Mesendoderm (in vitro differentiated cells): ENCODE data around the gene KAT6B.
"Not testable (repeated sequence)": the region's sequence is repeated elsewhere in the genome, so short reads cannot be mapped to it uniquely, and the experiment has no call there.

Source experiments
- DNase-seq: peaks from one replicate; pipeline ENCODE4 v3.0.0; 2013
- H2AK5ac ChIP-seq: 2 replicates; pipeline ENCODE4 v1.6.1; 2013; ENCODE audit warnings: low read length, inconsistent platforms
- H2BK120ac ChIP-seq: 2 replicates; pipeline ENCODE4 v1.6.1; 2013; ENCODE audit warnings: low read depth, mild to moderate bottlenecking, low read length, moderate library complexity, mixed read lengths
- H2BK15ac ChIP-seq: replicated peaks from 2 replicates; pipeline ENCODE4 v1.6.1; 2013; ENCODE audit warnings: low read depth, mild to moderate bottlenecking, moderate library complexity
- H2BK5ac ChIP-seq: 2 replicates; pipeline ENCODE4 v1.6.1; 2013; ENCODE audit warnings: low read length, inconsistent platforms
- H3K18ac ChIP-seq: 2 replicates; pipeline ENCODE4 v1.6.1; 2013; ENCODE audit warnings: mild to moderate bottlenecking, low read length, mixed read lengths
- H3K23ac ChIP-seq: one replicate; pipeline ENCODE4 v1.6.1; 2013; ENCODE audit warnings: low read length
- H3K27ac ChIP-seq: 2 replicates; pipeline ENCODE4 v1.5.1; 2013; ENCODE audit warnings: low read depth, mild to moderate bottlenecking, inconsistent platforms, low read length, moderate library complexity
- H3K27me3 ChIP-seq: 2 replicates; pipeline ENCODE4 v1.6.1; 2013; ENCODE audit warnings: low read length, control low read depth, mild to moderate bottlenecking, inconsistent platforms; ENCODE audit not compliant: insufficient read depth, poor library complexity
- H3K36me3 ChIP-seq: 2 replicates; pipeline ENCODE4 v1.6.1; 2013; ENCODE audit warnings: low read length, inconsistent platforms; ENCODE audit not compliant: control insufficient read depth, insufficient read depth
- H3K4ac ChIP-seq: one replicate; pipeline ENCODE4 v1.6.1; 2013; ENCODE audit warnings: low read depth, mild to moderate bottlenecking, low read length, moderate library complexity
- H3K4me1 ChIP-seq: 2 replicates; pipeline ENCODE4 v1.6.1; 2013; ENCODE audit warnings: low read depth, low read length, inconsistent platforms; ENCODE audit not compliant: control insufficient read depth
- H3K4me2 ChIP-seq: 2 replicates; pipeline ENCODE4 v1.6.1; 2013; ENCODE audit warnings: low read length
- H3K4me3 ChIP-seq: 2 replicates; pipeline ENCODE4 v1.5.1; 2013; ENCODE audit warnings: mild to moderate bottlenecking, low read length
- H3K56ac ChIP-seq: one replicate; pipeline ENCODE4 v1.6.1; 2013; ENCODE audit warnings: low read length
- H3K79me1 ChIP-seq: 2 replicates; pipeline ENCODE4 v1.6.1; 2013; ENCODE audit warnings: low read length, inconsistent platforms
- H3K79me2 ChIP-seq: 2 replicates; pipeline ENCODE4 v1.6.1; 2013; ENCODE audit warnings: mild to moderate bottlenecking, low read length; ENCODE audit not compliant: control insufficient read depth, insufficient read depth
- H3K9ac ChIP-seq: 2 replicates; pipeline ENCODE4 v1.6.1; 2013; ENCODE audit warnings: low read length, inconsistent platforms
- H4K5ac ChIP-seq: one replicate; pipeline ENCODE4 v1.6.1; 2013; ENCODE audit warnings: low read length
- H4K8ac ChIP-seq: one replicate; pipeline ENCODE4 v1.6.1; 2013; ENCODE audit warnings: low read depth, mild to moderate bottlenecking, control low read depth, low read length, moderate library complexity
- WGBS: extraction: QIAGEN DNeasy Blood & Tissue Kit; methylation state at CpG from one replicate; pipeline ENCODE4 v1.1.7; 2013; ENCODE audit warnings: low lambda C conversion rate, missing lambda C conversion rate; ENCODE audit not compliant: insufficient coverage; ENCODE audit errors: extremely low coverage; 5-methylcytosine and 5-hydroxymethylcytosine counted together

The KAT6B gene

GRCh38 chr10:74871595-74872382, 45.4 kb downstream of the KAT6B start:
- H3K4me3 ChIP-seq = no peak overlapping the region
- H3K4ac ChIP-seq = no peak overlapping the region
- no peaks in the 10 kb centered on the region for H3K79me2 ChIP-seq
- no peak overlapping the region for H2BK15ac ChIP-seq
- H3K79me1 ChIP-seq = no peaks in the 10 kb centered on the region
- no peaks in the 10 kb centered on the region for H3K4me1 ChIP-seq
- H4K8ac ChIP-seq = no peak overlapping the region
- no peak overlapping the region for H3K4me2 ChIP-seq
- H3K9ac ChIP-seq = no peak overlapping the region
- no peak overlapping the region for H2AK5ac ChIP-seq
- DNase-seq = no peak
- no peak overlapping the region for H2BK120ac ChIP-seq
- no CpG with 5 or more reads among the region's 5 CpGs for WGBS
- H3K56ac ChIP-seq = no peak overlapping the region
- no peak overlapping the region for H2BK5ac ChIP-seq
- H3K36me3 ChIP-seq = no peaks in the 10 kb centered on the region
- H3K23ac ChIP-seq = no peak overlapping the region
- no peaks in the 10 kb centered on the region for H3K27me3 ChIP-seq
- H3K27ac ChIP-seq = no peak overlapping the region
- no peak overlapping the region for H3K18ac ChIP-seq
- H4K5ac ChIP-seq = no peak overlapping the region

DNA sequence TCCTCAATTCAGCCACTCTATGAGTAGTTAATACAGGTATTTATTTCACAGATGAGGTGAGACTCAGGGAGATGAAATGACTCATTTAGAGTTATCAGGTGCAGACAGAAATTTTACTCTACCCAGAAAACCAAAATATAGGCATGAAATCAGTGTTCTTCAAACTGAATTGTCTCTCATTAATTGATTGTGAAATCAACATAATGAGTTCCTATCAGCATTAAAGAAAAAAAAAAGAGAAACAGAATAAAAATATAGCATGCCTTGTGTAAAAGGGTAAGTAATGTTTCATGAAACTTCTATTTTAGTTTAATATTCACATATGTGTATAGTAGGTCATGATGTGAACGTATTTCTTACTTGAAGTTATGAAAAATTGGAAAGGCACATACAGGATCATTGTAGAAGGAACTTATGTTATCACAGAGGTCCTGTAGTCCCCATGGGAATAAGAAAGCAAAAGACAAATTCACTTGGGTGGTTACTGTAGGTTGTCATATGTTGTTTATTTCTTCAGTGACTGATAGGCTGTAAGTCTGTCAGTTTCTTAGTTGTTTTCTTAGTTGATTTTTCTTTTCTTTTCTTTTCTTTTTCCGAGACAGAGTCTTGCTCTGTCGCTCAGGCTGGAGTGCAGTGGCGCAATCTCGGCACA, 47.5 kb downstream of the KAT6B start:
- no peaks in the 10 kb centered on the region for H3K27me3 ChIP-seq
- H3K79me1 ChIP-seq = no peaks in the 10 kb centered on the region
- no peaks in the 10 kb centered on the region for H3K79me2 ChIP-seq
- H2BK120ac ChIP-seq = no peak overlapping the region
- no peak overlapping the region for H3K18ac ChIP-seq
- H3K4ac ChIP-seq = no peak overlapping the region
- no peak overlapping the region for H3K4me2 ChIP-seq
- H2BK5ac ChIP-seq = no peak overlapping the region
- H4K5ac ChIP-seq = no peak overlapping the region
- H3K23ac ChIP-seq = no peak overlapping the region
- H4K8ac ChIP-seq = no peak overlapping the region
- H3K36me3 ChIP-seq = no peaks in the 10 kb centered on the region
- DNase-seq = no peak
- H3K4me1 ChIP-seq = no peaks in the 10 kb centered on the region
- no peak overlapping the region for H3K9ac ChIP-seq
- no peak overlapping the region for H3K27ac ChIP-seq
- no peak overlapping the region for H3K4me3 ChIP-seq
- H2BK15ac ChIP-seq = no peak overlapping the region
- no peak overlapping the region for H3K56ac ChIP-seq
- H2AK5ac ChIP-seq = no peak overlapping the region
- WGBS = no CpG with 5 or more reads among the region's 5 CpGs

- Histone ChIP-seq H3K9ac (no peak overlapping the region), H2BK120ac (no peak overlapping the region), H3K36me3 (no peaks in the 10 kb centered on the region), H2AK5ac (no peak overlapping the region), H4K8ac (no peak overlapping the region), H3K23ac (no peak overlapping the region), H3K4ac (no peak overlapping the region), H3K79me1 (no peaks in the 10 kb centered on the region), H3K79me2 (no peaks in the 10 kb centered on the region), H2BK5ac (no peak overlapping the region), H3K27me3 (no peaks in the 10 kb centered on the region), H3K56ac (no peak overlapping the region), H2BK15ac (no peak overlapping the region), H3K4me1 (no peaks in the 10 kb centered on the region), H4K5ac (no peak overlapping the region), H3K18ac (no peak overlapping the region), H3K27ac (no peak overlapping the region), H3K4me2 (no peak overlapping the region), H3K4me3 (no peak overlapping the region)
- DNase-seq = no peak
- WGBS = no CpG with 5 or more reads among the region's 1 CpG
Measured at GRCh38 chr10:74874649-74875048, 48.2 kb downstream of the KAT6B start.

DNA sequence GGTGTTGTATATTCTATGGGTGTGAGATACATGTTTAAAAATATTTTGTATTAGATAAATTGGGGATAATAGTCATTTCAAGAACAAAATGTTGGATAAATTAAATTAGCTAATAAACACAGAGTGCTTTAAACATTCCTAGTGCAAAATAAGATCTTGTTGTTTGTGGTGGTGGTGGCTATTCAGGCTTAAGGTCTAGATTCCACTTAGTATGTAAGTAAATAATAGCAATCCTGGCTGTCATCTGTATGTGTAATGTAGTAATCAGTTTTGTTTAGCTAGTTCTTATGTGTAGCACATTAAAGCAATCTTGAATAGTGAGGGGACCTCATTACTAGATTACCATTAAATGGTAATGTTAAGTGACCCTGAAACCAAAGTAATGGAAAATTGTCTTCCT, 48.7 kb downstream of the KAT6B start:
- no peak for DNase-seq
- no peaks in the 10 kb centered on the region for H3K27me3 ChIP-seq
- H3K4me3 ChIP-seq = no peak overlapping the region
- no peak overlapping the region for H3K4ac ChIP-seq
- no peak overlapping the region for H2BK5ac ChIP-seq
- H3K27ac ChIP-seq = no peak overlapping the region
- H4K5ac ChIP-seq = no peak overlapping the region
- H3K9ac ChIP-seq = no peak overlapping the region
- H3K23ac ChIP-seq = no peak overlapping the region
- no peak overlapping the region for H3K56ac ChIP-seq
- no peak overlapping the region for H4K8ac ChIP-seq
- no peaks in the 10 kb centered on the region for H3K36me3 ChIP-seq
- H3K79me2 ChIP-seq = no peaks in the 10 kb centered on the region
- H3K4me1 ChIP-seq = no peaks in the 10 kb centered on the region
- H2BK120ac ChIP-seq = no peak overlapping the region
- no peaks in the 10 kb centered on the region for H3K79me1 ChIP-seq
- no peak overlapping the region for H2BK15ac ChIP-seq
- H3K4me2 ChIP-seq = no peak overlapping the region
- H2AK5ac ChIP-seq = no peak overlapping the region
- no peak overlapping the region for H3K18ac ChIP-seq

DNA sequence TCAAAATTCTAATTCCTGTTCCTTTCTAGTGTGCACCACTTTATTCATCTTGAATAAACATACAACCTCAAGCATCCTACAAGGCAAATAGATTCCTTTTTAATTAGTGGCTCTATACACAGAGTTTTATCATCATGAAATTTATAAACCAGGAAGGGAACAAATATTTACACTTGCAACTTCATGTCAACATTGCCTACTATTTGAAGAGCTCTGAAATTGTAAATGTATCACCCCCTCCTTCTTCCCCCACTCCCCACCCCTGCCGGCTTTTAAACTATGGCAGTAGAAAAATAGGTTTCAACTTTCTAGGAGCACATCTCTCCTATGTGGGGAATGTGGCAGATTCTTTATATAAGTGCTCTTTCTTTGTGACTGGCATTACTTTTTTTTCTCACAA, 49.6 kb downstream of the KAT6B start:
- Histone ChIP-seq H3K9ac (no peak overlapping the region), H3K4me1 (no peaks in the 10 kb centered on the region), H3K27me3 (no peaks in the 10 kb centered on the region), H3K27ac (no peak overlapping the region), H2BK120ac (no peak overlapping the region), H4K8ac (no peak overlapping the region), H3K36me3 (no peaks in the 10 kb centered on the region), H4K5ac (no peak overlapping the region), H2AK5ac (no peak overlapping the region), H3K18ac (no peak overlapping the region), H3K4ac (no peak overlapping the region), H2BK5ac (no peak overlapping the region), H3K4me2 (no peak overlapping the region), H3K79me2 (no peaks in the 10 kb centered on the region), H3K56ac (no peak overlapping the region), H3K23ac (no peak overlapping the region), H3K4me3 (no peak overlapping the region), H2BK15ac (no peak overlapping the region), H3K79me1 (no peaks in the 10 kb centered on the region)
- WGBS = no CpG with 5 or more reads among the region's 1 CpG
- DNase-seq = no peak

DNA sequence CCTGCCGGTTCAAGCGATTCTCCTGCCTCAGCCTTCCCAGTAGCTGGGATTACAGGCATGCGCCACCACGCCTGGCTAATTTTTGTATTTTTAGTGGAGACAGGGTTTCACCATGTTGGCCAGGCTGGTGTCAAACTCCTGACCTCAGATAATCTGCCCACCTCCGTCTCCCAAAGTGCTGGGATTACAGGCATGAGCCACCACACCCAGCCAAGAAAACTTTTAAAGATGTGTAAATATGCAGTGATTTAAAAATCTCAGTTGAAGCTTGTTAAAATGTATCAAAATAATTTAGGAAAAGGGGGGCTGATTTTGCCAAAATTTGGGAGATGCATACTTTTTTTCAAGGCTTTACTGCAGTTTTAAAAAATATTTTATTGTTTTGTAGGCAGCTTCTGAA, 50.7 kb downstream of the KAT6B start:
- not testable (repeated sequence) for H3K9ac ChIP-seq, H3K79me2 ChIP-seq, H2BK5ac ChIP-seq, H3K4me3 ChIP-seq, H2BK15ac ChIP-seq, H3K23ac ChIP-seq, H2AK5ac ChIP-seq, H3K27ac ChIP-seq, H3K4me1 ChIP-seq, H4K8ac ChIP-seq, H2BK120ac ChIP-seq, H3K36me3 ChIP-seq, H3K4me2 ChIP-seq, H3K18ac ChIP-seq, DNase-seq, H3K56ac ChIP-seq, H3K4ac ChIP-seq, H3K27me3 ChIP-seq, H4K5ac ChIP-seq, H3K79me1 ChIP-seq
- no CpG with 5 or more reads among the region's 5 CpGs for WGBS
